Amniotic stem cell (primary cell): ENCODE measurements around the gene ADAM8.

ENCODE experiments used
- DNase-seq: peaks from one replicate; lab custom pipeline; 2025; lab: John Stamatoyannopoulos, UW

The ADAM8 gene

DNA sequence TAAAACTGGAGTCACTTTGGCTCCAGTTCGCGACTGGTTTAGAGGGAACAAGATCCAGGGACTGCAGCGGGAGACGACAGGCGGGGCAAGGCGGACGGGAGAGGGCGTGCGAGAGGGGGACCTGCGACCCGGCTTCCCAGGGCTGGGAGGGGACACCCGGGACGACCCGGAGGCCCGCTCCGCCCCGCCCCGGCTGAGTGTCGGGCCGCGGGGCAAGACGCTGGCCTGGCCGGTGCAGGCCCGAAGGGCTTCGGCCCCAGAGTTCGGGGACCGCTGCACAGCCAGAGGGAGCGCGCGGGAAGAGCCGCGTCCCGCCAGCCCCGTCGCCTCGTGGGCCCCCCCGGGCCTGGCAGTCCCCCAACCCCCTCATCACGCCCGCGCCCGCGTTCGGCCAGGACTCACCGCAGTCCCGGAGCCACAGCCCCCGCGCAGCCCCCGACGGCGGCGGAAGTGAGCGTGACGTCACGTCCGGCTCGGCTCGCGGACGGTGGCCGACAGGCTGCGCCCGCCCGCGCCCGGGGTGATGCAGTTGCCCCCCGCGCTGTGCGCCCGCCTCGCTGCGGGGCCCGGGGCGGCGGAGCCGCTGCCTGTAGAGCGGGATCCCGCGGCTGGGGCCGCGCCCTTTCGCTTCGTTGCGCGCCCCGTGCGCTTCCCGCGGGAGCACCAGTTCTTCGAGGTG, 31.9 kb upstream of the ADAM8 start, which contains the start of the genes TUBGCP2 and ZNF511:
Gene TUBGCP2, minus strand, starts transcription at position 452 of the 679 bp plus-strand sequence. CDS start 5,931 bp downstream, outside the sequence.
Gene ZNF511, plus strand, starts transcription at position 494 of the 679 bp plus-strand sequence. Its CDS starts 30 bp downstream, at position 524.
- peak; percentile 50 for DNase-seq

DNA sequence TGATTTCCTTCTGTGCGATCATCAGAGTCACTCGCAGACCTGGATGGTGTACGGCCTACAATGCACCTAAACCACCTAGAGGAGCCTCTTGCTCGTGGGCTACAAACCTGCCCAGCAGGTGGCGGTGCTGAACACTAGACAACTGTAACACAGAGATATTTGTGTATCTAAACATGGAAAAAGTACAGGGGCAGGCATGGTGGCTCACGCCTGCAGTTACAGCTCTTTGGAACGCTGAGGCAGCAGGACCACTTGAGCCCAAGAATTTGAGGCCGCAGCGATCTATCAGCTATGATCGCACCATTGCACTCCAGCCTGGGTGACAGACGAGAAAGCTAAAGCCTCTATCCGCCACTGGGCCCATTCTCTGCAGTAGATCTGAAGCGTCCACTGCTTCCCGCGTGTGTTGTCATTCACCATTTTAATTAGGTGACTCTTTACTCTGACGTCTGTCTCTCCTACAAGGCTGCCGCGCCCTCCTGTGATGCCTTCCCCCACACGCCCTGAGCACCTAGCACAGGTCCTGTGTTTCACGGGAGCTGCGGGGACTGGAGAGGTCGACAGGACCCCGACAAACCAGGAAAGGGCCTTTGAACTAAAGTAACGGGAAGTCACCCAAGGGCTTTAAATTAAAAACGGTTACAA, 31.2 kb upstream of the ADAM8 start:
- DNase-seq = no peak

DNA sequence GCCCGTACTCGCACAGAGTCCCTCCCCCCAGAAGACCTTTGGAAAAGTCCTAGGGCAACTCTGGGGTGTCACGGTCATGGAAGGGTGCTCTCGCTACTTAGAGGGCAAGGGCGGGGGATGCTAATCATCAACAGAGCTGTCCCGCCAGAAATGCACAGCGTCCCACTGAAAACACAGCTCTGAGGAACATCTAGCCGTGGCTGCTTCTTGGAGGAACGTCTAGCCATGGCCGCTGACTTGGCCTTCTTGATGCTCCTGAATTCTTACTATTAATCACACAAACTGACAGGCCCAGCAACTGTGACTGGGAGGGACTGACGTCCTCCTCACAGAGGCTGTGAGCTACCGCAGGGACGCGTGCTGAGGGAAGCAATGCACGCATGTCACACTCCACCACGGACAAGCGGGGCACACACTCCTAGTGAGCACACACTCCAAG, 30.3 kb upstream of the ADAM8 start:
- DNase-seq = no peak

DNA sequence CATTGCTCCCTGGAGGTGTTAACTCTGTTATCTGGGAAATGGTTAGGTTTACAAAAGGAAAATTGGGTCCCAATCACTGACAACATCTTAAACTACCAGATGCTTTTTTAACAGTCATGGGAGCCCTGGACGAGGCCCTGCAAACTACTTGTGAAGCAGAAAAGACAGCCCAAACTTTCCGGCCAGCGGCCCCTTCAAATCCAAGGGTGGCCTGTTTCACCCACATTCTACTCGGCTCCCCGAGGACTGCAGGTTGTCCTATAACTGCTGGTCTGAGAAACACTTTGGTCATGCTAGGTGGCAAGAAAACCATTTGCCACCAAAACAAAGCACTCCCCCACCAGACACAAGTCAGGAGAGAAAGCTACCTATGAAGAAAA, 29.4 kb upstream of the ADAM8 start:
- no peak for DNase-seq

DNA sequence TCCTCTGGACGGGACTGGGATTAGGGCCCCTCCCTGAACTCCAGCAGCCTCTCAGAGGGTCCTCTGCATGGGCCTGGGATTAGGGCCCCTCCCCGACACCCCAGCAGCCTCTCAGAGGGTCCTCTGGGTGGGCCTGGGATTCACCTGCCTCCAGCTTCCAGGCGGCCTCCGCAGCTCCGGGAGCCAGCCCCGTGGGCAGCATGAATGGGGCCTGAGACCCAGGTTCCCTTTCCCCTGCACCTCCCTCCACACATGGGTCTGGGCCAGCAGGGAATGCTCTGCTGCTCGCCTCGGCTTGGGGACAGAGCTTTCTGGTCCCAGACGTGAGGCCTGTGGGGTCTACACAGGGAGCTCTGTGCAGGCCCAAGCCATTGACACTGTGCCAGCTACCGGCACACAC, 26.5 kb upstream of the ADAM8 start:
- DNase-seq = no peak

DNA sequence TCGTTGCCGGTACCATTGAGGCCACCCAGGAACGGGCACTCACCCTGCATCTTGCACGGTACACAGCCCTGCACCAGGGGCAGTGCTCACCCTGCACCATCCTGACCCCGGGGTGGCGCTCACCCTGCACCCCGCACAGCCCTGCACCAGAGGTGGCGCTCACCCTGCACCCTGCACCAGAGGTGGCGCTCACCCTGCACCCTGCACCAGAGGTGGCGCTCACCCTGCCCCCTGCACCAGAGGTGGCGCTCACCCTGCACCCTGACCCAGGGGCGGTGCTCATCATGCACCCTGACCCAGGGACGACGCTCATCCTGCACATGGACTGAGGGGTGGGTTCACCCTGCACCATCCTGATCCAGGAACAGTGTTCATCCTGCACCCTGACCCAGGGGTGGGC, 25.6 kb upstream of the ADAM8 start:
- DNase-seq = no peak

DNA sequence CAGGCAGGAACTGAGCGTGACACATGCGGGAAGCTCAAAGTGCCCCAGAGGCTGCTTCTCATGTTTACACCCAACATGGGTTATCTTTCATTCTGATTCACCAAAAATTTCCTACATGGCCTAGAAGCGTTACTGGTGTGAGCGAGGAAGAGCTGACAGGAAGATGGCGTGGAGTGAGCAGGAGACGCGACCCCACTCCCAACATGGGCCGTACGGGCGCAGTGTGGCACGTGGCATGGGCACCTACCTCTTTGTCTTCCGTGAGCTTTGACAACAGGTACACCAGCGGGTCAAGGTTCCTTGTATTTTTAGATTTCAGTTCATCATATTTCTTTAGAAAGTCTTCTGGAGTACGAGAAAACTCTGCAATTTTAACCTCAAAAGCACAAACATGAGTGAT, 23.1 kb upstream of the ADAM8 start:
- DNase-seq = no peak

DNA sequence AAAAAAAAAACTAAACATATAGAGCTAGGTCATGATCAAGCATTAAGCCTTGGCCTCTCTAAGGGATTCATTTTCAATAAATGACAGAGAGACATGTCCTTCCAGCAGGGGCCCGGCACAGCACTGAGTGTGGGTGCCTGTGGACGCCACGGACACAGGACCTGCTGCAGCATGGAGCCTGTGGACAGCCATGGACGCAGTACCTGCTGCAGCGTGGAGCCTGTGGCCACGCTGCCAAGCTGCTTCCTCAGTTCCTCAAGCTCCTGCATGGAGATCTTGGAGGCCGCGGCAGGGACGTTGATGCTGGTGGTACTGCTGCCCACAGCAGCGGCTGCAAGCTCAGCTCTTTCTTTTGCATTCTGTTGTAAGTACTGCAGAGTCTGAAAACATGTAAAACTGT, 22.6 kb upstream of the ADAM8 start:
- DNase-seq = no peak

DNA sequence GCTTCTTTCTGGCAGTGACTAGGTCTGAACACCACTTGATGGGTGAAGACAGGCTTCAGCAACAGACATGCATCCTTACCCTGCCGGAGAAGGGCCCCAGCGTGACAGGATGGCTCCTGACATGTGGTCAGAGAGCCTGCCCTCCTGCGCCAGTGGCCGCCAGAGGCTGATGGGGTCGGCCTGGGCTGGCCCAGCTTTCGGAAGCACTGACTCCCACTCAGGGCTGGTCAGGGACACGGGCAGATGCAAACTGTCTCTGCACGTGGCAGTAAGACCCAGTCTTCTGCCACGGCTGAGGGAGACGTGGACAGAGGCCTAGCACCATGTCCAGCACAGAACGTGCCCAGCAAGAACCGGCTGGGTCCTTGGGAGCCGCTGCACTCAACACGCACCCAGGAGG, 21.8 kb upstream of the ADAM8 start:
- no peak for DNase-seq

DNA sequence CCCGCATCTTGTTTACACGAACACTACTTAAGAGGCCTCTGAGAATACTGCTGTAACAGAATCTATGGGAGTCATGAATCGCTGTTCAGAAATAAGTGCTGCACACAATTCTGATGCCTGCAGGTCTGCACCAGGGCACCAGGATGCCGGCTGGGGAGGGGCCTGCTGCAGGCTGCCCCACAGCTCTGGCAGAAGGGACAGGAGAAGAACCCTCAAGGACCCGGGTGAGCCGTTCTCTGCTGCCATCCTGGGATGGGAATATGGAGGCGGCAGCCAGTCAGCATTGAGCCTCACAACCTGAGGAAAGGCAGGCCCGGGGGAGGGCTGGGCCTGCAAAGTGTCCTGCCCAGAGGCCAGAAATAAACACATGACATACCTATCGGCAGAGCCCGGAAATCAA, 20.8 kb upstream of the ADAM8 start:
- no peak for DNase-seq

DNA sequence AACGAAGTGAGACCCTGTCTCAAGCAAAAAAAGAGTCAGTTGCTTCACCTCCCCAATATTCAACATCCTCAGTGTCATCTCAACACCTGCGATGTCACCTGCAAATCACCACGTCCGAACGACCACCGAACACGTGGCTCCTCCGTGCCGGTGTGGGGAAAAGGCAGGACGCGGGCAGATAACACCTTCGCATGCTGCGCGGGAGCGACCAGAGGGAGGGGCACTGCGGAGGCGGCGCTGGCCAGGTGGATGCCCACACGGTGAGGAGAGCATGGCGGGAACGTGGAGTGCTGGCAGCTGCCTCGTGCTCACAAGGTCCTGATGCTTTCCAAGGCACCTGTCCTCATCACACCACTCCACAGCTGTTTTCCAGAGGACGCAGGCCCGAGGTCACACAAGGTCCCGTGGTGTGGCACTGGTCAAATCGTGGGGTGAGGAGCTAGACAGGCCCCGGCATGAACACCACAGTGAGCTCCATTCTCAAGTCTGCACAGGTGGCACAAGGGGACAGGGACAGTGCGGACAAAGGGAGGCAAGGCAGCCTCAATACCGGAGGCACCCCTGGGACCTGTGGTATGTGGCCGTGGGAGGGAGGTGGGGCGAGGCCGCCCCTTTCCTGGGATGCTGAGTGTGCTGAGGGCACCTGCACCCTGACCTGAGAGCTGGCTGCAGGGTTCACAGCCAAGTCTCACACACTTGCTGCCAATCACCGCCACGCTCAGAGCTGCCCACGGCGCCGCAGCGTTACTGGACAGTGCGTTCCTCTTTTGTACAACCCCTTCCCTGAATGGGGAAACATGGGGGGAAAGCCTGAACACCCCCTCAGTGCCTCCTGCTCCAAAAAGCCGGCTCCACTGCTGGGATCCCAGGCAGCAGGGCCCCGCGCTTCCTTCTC, 19.0 kb upstream of the ADAM8 start:
- DNase-seq = no peak

DNA sequence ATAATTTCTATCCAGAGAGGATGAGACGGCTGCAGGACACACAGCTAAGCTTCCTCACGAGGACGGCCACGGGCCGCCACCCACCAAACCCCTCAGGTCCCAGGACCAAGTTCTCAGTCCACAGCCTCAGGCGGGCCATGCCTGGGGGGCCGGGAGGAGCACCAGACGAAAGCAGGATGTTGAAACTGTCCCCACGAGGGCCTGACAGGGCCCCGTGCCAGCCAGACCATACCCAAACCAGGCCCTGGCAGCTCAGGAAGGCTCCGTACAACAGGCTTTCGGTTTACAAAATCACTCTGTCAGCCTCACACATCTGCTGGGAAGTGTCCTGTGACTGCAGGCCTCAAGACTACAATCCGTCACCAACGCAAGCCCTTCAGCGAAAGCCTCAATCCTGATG, 17.5 kb upstream of the ADAM8 start:
- DNase-seq = no peak

DNA sequence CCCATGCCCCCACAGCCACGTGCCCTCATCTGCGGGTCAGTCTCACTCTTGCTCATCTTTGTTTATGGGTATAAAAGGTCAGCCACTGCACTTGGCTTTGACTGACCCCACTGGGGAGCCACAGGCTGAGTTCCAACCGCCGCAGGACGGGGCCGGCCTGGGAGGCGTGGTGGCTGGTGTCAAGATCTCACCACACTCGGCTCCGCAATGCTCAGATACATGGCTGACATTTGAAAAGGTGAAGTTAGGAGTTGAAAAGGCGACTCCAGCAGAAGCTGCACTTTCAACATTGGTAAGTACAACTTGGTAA, 17.1 kb upstream of the ADAM8 start:
- no peak for DNase-seq

DNA sequence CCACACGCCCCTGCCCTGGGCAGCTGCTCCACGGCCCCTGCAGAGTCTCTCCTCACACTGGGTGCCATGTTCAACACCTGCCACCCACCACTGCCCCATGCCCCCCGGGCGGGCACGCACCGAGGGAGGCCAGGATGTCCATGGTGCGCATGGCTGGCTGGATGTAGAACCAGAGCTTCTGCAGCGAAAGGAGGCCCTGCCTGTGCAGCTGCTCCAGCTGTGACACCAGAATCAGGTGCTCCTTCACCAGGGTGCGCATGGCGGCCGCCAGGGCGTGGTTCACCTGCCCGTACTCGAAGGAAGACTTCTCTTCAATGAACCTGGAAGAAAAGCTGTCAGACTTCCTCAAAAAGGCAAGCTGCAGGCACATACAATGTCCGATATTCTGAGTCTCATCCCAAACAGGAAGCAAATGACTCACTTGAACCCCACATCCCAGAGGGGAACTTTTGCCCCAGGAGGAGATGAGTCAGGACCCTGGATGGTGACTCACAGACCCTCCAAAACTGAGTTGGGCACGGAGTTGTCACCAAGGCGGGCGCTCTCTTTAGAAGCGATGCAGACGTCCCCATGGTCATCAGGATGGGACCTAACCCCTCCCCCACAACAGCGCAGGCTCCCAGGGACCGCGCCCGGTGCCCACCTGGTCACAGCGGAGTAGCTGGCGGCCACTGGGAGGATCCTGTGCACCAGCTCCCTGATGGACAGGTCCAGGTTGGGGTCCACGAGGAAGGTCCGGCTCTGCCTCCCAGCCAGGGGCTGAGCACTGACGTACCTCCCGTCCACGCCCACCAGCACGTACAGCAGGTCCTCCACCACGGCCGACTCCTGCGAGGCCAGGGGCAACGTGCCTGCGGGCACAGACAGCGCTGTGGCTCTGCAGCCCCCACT, 16.5 kb upstream of the ADAM8 start:
- no peak for DNase-seq

DNA sequence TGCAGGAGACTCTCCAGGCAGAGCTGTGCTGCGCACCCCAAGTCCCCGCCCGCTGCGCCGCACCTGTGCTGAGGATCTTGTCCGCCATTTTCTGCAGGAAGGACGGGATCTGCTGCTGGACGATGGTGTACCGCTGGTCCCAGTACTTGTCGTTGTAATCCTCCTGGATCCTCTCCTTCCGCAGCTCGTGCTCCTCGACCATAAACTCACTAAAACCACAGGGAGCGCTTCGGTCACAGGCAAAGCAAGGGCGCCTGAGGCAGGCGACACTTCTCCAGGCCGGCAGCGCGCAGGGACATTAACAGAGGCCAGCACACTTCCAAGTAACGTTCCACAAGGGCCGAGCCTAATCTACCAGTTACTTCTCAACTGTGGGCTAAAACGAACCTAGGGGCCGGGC, 13.1 kb upstream of the ADAM8 start:
- no peak for DNase-seq

DNA sequence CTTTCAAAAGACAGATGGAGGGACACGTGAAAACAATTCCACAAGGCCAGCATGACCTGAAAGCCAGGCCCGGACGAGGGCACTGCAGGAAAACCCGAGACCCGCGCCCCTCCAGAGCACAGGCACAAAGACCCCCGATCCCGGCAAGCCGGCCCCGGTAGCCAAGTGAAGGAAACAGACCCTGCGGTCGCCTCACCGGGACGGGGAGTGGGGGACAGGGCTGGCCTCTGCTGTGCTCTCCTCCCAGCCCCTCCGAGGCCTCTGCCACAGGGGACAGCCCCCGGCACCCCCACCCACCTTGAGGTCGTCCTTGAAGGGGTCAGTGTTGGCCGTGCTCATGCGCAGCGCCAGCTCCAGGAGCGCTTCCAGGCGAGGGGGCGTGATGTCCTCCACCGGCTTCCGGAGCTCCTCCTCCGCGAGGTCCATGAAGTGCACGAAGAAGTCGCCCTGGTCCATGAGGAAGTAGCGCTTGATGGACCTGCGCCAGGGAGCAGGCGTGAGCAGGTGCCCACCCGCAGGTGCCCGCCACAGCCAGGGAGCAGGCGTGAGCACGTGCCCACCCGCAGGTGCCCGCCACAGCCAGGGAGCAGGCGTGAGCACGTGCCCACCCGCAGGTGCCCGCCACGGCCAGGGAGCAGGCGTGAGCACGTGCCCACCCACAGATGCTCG, 11.3 kb upstream of the ADAM8 start:
- DNase-seq = no peak

DNA sequence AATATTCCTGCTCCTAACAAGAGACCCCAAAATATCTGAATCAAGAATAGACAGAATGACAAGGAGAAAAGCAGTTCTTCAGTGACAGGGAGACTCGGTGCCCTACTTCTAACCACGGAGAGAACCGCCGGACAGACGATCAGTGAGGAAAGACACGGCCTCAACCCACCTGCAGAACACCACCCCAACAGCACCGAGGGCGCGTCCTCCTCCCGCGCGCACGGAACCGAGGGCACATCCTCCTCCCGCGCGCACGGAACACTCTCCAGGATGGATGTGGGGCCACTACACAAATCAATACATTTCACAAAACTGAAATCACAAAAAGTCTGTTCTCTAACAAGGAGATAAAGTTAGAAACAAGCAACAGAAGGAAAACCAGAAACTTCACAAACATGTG, 9.7 kb upstream of the ADAM8 start:
- no peak for DNase-seq

DNA sequence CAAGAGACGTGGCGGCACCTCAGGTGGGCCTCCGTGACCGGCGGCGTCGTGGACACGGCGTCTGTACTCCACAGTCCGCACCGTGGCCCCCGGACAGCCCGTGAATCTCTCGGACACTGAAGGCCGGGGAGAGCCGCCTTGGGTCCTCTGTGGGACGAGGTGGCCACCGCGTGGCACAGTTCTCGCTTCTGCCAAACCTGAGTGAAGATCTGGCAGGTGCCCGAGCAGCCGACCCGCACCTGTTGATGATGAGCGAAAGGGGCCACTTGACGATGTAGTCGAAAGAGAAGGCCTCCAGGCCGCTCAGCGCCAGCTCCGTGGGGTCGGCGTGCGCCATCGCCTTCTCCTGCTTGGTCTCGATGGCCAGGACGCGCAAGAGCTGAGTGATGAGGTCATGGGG, 8.5 kb upstream of the ADAM8 start:
- no peak for DNase-seq

DNA sequence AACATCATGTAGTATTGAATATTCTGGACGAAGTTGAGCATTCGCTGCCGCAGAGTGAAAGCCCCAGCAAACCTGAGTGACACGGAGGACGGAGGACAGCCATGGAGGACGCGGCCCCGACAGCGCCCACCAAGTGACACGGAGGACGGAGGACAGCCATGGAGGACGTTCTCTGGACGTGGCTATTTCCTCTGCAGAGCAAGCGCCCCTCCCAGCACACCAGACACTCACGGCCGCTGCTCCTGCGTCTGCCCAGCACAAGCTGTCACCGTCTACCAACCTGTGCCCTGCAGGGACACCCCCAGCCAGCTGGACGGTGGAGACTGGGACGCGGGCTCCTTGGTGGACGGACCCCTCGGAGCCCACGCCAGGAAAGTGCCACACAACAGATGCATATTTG, 7.3 kb upstream of the ADAM8 start:
- no peak for DNase-seq

DNA sequence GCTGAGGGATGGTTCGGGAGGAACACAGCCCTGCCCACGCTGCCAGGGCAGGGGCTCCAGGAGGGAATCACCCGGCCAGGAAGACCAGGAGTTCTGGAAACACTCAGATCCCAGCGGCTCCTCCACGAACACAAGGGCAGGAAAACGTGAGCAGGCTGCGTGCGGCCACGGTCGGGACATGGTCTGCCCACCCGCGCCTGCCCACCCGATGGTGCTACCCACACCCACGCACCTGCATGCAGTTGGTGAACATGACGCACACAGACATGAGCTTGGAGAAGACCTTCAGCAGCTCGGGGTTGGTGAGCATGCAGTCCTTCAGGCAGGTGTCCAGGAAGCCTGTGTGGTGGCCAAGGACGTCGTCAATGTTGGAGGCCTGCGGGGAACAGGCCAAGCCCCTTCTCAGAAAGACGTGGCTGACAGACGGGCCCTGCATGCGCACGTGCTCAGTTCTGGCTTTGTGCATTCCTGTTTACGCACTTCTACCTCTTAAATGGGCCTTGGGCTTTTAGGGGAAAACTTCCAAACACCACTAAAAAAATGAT, 6.2 kb upstream of the ADAM8 start:
- no peak for DNase-seq
